Frontal cortex (tissue), 4 donors: Measurements from ENCODE around the gene ENTPD2. TPM values are rescaled to one million over a fixed set of nuclear protein-coding genes. Genes with fewer than 3 reads are reported as not detected.

Source experiments
- DNase-seq, 2 donors: peaks; one replicate each; pipeline ENCODE4 v3.0.0; 2012; ENCODE audit warnings: low spot score in 2 of 2
- FAIRE-seq: peaks from 2 replicates; lab custom pipeline; 2012; peaks lifted over from hg19 to GRCh38; lab: Jason Lieb, UNC
- total RNA-seq: library from RNA; depleted of rRNA; stranded (reverse); fragments of >200 nt; gene quantifications from one replicate; pipeline ENCODE4 v1.2.3, GENCODE V29; 2014
- donor health status: control.
- donor health status: control.
- donor health status: control.

ENTPD2 gene
- total RNA-seq, 1 donor from 2014 or later, result 0.82 TPM

GRCh38 chr9:137080260-137081122 lies 26.6 kb upstream of the ENTPD2 start:
- DNase-seq (no peak), FAIRE-seq (no peak)

GRCh38 chr9:137079401-137079787 lies 25.5 kb upstream of the ENTPD2 start:
- DNase-seq (no peak), FAIRE-seq (no peak)

DNA sequence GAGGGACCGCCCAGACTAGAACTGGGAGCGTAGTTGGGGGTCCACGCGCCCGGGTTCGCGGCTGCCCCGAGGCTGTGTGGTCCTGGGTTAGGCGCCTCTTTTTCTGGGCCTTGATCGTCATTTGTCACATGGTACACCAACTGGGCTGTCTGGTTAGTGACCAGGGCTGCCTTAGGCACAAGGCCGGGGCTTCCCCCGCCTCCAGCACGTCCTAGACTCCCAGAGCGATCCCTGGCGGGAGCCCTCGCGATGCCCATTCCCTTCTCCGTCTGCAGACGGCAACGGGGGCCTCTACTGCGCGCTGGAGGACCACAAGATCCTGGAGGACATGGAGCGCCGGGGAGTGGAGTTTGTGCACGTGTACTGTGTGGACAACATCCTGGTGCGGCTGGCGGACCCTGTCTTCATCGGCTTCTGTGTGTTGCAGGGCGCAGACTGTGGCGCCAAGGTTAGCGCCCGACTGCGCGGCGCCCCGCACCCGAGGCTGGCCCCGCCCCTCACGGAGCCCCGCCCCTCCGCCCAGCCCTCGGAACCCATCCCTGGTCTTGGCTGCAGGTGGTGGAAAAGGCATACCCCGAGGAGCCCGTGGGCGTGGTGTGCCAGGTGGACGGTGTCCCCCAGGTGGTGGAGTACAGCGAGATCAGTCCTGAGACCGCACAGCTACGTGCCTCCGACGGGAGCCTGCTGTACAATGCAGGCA lies 25.0 kb upstream of the ENTPD2 start:
- FAIRE-seq, result no peak
- DNase-seq, result no peak

DNA sequence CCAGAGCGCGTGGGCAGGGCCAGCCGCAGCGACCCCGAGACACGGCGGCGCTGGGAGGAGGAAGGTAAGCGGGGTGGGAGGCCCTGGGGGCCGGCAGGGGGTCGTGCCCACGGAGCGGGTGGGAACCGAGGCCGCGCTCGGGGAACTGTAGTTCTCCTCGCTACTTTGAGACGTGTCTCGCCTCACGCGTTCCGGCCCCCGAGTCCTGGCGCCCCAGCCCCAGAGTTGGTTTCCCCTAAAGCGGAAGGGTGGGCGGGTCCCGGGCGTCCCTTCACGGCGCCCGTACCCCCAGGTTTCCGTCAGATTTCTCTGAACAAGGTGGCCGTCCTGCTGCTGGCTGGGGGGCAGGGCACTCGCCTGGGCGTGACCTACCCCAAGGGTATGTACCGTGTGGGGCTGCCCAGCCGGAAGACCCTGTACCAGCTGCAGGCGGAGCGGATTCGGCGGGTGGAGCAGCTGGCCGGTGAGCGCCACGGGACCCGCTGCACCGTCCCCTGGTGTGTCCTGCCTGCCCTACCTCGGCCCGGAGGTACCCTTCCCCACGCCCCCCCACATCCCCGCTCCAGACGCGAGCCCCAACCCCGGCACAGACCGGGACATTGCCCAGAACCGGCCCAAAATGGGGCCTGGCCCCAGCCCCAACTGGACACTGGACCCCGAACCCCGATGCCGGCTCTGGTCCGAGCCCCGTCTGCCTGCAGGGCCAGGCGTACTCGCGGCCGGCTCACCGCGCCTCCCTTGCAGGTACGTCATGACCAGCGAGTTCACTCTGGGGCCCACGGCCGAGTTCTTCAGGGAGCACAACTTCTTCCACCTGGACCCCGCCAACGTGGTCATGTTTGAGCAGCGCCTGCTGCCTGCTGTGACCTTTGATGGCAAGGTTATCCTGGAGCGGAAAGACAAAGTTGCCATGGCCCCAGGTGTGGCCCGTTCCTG lies 24.2 kb upstream of the ENTPD2 start:
- FAIRE-seq (no peak), DNase-seq (no peak)

- no peak for FAIRE-seq
- DNase-seq, result peak; percentile 73 to 90
These were observed 23.3 kb upstream of the ENTPD2 start, which contains the start of gene UAP1L1 for GRCh38 chr9:137077010-137077747. Gene UAP1L1 (plus strand): TSS chr9:137077517. CDS start chr9:137077533, 16 bp downstream.

DNA sequence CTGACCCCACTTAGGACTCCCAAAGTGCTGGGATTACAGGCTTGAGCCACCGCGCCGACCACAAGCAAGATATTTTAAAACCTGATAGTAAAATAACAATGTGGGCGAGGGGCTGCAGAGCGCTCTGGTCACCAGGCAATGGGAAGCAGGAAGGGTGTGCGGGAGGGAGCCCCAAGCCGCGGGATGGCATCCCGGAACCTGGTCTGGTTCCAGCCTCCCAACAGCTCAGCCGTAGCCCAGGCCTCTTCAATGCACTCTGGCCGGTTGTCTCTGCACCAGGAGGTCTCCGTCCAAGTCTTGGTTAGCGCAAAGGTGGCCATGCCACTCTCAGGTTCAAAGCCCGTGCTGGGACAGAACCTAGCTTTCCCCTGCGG lies 22.8 kb upstream of the ENTPD2 start:
- FAIRE-seq, result no peak
- DNase-seq, result no peak

DNA sequence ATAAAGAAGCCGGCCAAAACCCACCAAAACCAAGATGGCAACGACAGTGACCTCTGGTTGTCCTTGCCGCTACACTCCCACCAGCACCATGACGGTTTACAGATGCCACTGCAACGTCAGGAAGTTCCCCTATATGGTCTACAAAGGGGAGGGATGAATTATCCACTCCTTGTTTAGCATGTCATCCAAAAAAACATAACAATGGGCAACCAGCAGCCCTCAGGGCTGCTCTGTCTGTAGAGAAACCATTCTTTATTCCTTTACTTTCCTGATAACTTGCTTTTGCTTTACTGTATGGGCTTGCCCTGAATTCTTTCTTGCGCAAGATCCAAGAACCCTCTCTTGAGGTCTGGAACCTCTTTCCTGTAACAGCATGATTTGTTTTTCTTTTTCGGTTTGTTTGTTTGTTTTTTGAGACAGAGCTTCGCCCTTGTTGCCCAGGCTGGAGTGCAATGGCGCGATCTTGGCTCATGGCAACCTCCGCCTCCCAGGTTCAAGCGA lies 21.5 kb upstream of the ENTPD2 start:
- FAIRE-seq (no peak), DNase-seq (no peak)

DNA sequence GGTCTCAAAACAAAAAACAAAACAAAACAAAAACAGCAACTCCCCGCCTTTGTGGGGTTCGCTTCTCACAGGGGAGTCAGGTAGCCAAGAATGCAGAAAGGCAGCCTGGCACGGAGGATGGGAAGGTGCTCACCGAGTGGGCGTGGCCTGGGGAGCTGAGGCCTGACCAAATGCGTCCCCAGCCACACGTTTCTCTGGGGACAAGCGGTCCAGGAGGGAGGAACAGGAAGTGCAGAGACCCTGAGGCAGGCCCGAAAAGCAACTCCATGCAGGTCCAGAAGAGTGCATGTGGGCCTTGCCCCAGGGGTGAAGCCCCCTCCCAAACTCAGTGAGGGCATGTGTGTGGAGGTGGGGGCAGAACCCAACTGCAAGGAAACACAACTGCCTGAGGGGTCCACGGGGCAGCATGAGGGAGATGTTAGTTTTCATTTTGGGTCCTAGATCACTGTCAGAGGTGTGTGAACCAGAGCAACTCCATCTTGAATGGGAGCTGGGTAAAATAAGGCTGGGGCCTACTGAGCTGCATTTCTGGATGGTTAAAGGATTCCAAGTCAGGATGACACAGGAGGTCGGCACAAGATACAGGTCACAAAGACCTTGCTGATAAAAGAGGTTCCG lies 20.9 kb upstream of the ENTPD2 start:
- DNase-seq, result no peak
- no peak for FAIRE-seq

GRCh38 chr9:137073992-137074399 lies 20.1 kb upstream of the ENTPD2 start:
- DNase-seq, result no peak
- no peak for FAIRE-seq

DNA sequence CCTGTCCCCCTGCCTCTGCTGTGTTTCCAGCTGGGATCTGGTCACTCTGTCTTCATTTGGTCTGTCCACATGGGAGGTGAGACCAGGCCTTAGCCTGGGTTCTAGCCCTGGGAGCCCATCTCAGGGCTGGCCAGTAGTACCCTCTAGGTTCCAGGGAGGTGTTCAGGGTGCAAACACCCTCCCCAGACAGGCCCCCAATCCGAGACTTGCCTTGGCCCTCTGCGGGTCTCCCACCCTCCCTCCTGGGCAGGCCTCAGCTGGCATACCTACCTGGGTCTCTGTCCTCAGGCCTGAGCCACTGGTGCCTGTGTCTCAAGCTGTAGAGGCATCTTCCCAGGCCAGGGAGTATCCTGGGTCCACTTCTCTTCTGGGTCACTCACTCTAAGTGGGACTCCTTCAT lies 17.4 kb upstream of the ENTPD2 start:
- FAIRE-seq (no peak), DNase-seq (no peak)

DNA sequence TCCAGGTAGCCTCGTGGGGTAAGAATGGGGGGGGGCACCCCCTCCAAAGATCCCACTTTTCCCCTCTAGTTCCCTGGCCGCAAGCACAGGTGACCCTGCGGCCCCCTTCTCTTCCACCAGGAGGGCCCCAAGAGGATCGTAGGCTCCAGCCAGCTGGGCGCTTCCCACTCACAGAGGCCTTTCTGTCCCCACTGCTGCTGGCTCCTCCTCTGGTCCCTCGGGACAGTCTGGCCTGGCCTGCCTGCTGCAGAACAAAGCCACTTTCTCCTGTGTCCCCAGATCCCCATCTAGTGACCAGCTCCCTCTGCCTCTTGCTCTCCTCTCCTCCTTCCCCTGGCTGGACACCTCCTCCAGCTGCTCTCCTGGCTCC lies 17.0 kb upstream of the ENTPD2 start:
- DNase-seq (peak; percentile 72 to 83), FAIRE-seq (no peak)

GRCh38 chr9:137070201-137070905 lies 16.5 kb upstream of the ENTPD2 start, which contains the start of gene SAPCD2:
Gene SAPCD2 (minus strand): TSS chr9:137070557. CDS start chr9:137070460, 97 bp downstream.
- FAIRE-seq, result peak; percentile 49
- peak; percentile 94 for DNase-seq

- FAIRE-seq (no peak), DNase-seq (no peak)
These were observed 15.7 kb upstream of the ENTPD2 start for GRCh38 chr9:137069508-137070091.

- no peak for DNase-seq
- no peak for FAIRE-seq
These were observed 15.0 kb upstream of the ENTPD2 start for GRCh38 chr9:137068539-137069507.

GRCh38 chr9:137067860-137068538 lies 14.1 kb upstream of the ENTPD2 start:
- peak; percentile 85 to 86 for DNase-seq
- FAIRE-seq, result no peak
